ENCODE results near the gene ADNP2.
A peak's percentile ranks its signal among the peaks of the same experiment; 100 is the strongest.

ADNP2 gene

DNA sequence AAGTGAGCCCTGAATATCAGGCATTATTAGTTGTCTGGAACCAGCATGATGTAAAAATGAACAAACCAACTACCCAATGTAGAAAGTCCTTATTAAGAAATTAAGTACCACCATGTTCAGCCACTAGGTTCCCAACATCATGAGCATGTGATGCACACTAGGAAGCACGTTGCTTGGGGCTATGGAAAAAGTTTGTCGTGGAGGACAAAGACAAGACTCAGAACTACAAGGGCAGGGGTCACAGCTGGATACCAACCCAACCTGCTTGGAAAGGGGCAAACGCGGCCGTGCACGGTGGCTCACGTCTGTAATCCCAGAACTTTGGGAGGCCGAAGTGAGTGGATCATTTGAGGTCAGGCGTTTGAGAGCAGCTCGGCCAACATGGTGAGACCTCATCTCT, 64.0 kb downstream of the ADNP2 start:
- no peak for DNase-seq

DNA sequence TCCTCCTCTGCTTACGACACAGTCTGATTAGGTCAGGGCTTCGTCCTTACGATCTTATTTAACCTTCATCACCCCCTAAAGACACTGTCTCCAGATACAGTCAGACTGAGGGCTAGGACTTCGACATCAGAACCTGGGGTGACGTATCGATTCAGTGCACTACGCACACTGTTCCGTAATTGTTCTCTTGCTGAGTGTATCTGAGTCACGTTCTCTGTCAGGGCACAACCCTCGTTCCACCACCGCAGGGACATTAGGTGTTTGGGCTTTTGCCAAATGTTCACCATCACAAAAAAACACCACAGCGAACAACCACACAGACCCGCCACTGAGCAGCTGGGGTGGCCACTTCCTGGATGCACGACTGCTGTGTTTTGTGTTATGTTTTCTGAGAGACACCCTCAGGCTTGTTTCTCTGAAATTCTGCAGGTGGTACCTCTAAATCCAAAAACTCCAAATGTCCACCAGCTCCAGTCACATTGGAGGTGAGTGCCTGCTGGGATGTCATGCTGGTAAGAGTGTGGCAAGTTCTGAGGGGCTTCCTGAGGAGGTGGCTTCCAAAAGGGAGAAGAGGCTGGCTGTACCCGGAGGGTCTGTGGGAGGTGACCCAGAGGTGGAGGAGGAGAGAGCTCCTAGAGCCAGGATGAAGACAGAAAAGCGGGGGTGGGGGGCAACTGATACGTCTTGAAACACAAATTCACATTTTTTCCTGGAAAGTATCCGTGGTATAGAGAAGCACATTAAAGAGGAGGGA, 66.6 kb downstream of the ADNP2 start:
- DNase-seq, result peak in 1 of 2 donors; percentile 27

DNA sequence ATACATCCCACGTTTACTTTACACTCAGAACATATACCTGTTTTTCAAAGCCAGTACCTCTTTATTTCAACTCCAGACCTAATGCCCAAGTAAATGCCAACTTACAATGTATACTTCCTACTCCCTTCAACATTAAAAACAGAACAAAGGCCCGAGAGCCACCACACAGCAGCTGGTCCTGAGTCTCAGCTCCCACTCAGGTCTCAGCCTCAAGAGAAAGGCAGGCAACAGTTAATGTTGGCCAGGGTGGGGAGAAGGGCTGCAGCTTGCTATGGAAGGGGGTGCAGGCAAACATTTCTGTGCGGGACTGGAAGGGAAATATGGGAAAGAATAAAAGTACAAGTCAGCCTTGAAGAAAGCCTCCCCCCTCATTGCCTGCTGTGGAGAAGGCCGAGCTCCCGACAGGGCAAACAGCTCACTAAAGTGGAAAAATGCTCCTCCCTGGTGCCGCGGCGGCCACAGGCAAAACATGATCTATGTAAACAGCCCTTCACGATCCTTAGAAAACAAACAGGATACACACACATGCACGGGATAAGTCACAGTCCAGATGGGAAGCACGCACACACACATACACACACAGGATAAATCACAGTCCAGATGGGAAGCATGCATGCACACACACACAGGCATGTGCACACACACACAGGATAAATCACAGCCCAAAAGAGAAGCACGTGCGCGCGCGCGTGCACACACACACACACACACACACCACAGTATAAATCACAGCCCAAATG, 67.4 kb downstream of the ADNP2 start:
- DNase-seq, result no peak

DNA sequence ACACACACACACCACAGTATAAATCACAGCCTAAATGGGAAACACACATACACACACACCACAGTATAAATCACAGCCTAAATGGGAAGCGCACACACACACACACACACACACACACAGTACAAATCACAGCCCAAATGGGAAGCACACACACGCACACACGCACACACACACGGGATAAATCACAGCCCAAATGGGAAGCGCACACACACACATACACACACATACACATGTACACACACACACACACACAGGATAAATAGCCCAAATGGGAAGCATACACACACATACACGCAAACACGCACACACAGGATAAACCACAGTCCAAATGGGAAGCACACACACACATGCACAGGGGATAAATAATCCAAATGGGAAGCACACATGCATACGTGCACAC, 68.1 kb downstream of the ADNP2 start:
- DNase-seq, result no peak

DNA sequence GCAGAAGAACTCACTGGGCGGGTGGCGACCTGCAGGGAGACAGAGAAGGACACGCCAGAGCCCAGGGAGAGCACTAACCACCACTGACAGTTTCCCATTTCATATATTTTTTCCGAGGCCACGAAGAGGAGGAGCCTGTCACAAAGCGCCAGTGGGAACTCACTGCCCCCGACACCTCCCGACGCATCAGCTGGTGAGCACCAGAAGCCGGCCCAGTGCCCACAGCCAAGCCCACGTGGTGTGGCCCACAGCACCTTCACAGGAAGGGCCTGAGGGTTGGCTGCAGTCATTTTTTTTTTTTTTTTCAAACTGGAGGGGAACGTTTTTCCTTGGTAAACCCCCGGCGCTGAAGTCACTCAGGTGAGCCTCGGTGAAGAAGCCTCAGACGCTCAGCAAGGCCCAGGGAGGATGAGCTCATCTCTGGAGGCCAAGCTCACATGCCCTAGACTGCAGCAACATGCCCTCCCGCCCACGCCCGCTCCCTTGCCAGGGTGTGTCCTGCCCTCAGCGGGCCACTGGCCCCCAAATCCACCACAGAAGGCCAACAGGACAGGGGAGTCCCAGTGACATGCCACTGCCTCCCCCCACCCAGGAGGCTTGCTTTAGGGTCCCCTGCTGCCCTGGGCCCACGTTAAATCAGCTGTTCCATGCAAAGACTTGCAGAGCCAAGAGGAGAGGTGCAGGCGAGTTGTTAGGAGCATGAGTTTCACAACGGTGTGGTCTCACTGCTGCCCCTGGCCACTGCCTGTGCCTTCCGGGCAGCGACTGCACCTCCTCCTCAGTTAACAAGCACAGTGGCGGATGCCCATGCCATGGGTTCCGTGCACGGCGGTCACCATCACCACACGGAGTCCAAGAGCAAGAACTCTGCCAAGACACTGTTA, 70.1 kb downstream of the ADNP2 start:
- DNase-seq, result no peak

DNA sequence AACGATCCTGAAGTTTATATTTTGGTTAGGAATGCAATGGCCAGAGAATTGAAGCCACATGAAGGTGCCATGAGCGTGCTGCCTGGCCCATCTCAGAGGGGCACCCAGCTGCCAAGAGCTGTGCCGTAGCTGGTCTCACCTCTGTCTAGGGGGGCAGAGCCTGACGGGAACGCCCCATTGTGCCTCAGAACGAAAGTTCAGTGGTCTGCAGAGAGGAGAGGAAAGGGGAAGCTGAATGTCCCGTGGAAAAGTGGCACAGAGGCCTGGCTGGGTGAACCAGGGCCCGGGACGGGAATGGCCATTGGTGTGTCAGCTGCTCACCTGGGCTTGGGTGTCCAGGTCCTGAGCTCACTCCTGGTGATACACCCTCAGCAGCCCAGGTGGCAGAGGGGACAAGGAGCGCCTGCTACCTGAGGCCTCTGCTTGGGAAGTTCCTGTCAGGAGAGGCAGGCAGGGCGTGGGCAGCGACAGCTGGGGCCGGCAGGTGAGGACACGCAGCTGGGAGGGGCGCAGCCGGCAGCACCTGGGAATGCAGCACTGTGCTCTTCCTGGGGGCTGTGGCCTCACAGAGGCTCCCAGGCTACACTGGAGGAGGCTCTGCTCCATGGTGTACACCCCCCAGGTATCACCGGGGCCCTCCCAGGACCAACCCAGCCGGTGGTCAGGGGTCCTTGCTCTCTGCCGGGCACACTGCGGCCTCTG, 70.9 kb downstream of the ADNP2 start:
- no peak for DNase-seq

DNA sequence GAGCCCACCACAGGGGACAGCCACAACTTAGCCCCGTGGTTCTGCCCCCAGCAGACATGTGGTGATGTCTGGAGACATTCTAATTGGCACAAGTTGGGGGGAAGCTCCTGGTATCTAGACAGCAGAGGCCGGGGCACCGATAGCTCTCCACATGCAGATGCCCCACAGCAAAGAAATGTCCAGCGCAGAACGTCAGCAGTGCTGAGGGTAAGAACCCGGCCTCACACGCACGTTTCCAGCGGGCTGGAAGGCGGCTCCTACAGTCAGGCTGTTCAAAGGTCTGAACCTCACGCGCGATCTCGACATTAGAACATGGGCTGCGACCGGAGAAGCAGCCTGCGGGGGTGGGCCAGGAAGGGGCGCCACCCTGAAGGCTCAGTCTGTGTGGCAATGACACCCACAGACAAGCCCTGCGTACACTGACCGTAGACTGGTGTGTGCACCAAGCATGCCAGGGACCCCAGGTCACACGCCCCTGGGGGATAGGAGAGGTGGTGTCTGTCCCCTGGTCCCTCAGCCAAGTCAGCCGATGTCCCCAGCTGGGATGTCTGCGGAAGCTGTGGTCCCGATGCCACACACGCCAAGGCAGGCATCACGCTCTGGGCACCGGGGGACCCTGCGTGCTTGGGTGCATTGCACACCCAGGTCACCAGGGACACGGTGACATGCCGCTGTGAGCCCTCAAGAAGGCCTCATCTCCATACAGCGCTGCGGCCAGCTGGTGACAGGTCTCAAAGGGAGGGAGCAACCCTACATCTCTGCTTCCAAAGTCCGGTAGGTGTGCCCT, 71.9 kb downstream of the ADNP2 start:
- DNase-seq, result no peak

DNA sequence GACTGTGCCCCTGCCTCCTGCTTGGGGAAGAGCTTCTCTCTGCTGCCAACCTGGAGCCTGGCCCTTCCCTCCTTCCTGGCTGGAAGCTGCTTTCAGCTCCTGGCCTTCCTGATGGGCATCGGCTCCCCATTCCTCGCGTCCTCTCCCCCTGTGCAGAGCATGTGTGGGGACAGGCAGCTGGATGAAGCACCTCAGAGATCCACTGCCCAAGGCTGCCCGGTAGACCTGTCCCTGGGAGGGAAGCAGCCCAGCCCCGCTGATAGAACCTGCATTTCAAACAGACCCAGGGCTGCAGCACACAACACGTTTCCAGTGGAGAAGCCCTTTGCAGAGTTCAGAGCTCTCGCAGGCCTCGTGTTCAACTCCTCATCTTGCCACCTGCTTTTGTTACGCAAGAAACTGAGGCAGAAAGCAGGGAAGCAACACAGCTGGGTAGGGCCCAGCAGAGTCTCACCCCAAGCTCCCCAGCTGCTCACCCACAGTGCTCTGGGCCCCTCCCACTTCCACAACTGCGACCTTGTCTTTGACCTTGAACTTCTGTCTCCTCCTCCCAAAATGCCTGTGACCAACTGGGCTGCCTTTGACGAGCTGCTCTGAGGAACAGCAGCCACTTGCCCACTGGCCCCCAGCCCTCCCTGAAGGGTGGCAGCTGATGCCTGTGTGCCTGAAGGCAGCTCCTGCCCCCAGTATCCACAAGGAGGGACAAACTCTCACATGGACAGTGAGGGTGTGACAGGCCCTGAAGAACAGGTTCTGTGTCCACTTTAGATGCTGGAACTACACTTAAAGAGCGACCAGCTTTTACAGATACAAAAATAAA, 72.8 kb downstream of the ADNP2 start:
- no peak for DNase-seq

DNA sequence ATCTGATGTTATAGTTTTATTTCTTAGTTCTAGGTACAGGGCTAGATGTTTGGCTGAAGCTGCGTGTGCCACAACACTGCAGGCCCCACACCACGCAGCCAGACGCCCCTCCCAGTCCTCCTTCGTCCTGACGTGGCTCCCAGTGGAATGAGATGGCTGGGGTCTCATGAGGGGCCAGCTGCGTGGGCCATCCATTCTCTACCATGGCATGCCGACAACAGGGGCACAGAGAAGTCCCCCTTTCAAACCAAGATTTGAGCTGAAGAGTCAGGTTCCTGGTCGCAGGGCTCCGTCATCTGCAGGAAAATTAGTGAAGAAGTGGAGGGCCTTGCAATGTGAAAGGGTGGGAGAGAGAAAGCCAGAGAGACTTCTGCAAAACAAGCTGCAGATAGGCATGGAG, 73.8 kb downstream of the ADNP2 start:
- no peak for DNase-seq

DNA sequence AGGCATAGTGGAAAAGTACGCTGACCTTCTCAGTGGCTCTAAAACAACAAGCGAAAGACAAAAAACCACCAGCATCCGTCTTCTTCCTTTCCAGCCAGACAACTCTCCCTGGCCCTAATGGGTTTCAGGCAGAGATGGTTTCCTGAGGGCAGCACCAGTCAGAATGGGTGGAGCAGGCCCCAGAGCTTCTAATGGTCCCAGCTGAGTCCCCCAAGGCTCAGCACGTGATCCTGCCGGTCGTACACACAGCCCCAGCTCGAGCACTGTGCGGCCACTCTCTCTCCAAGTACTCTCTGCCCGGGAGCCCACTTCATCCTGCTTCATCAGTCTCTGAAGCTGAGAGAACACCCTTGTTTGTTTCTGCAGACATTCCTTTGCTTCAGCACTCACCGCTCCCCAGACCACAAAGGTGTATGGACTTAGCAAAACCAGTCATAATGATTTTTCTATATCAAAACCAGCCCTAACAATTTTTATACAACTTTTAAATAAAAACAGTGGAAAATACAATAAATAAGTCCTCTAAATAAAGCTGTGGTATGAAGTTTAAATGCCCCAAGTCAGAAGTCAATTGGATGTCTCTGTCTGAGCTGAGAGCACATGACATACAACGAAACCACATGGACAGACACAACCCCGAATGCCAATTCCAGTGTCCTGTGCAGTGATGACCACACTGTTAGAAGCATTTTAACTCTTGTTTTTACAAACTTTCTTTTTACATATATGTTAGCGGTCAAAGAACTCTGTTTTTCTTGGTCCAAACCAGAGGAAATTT, 74.4 kb downstream of the ADNP2 start:
- DNase-seq, result no peak

DNA sequence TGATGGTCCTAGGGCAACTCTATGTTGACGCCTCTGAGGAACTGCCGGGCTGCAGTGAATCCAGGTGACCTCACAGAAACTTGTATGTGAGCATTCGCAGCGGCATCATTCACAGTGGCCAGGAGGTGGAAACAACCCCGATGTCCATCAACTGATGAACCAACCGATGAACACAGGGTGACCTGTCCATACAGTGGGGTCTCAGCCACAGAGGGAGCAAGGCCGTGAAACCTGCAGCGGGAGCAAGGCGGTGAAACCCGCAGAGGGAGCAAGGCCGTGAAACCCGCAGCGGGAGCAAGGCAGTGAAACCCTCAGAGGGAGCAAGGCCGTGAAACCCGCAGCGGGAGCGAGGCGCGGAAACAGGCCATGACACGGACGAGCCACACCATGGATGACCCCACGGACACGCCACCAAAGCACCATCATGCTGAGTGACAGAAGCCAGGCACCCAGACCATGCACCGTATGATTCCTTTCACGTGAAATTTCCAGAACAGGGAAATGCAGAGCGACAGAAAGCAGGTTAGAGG, 75.2 kb downstream of the ADNP2 start:
- no peak for DNase-seq

DNA sequence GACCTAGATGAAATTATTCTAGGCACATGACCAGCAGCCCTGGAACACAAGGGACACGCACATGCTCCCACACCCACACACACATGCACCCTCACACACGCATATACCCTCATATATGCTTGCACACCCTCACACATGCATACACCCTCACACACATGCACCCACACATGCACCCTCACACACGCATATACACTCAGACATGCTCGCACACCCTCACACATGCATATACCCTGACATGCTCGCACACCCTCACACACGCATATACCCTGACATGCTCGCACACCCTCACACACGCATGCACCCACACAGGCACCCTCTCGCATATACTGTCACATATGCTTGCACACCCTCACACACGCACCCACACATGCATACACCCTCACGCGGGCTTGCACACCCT, 76.5 kb downstream of the ADNP2 start:
- no peak for DNase-seq

DNA sequence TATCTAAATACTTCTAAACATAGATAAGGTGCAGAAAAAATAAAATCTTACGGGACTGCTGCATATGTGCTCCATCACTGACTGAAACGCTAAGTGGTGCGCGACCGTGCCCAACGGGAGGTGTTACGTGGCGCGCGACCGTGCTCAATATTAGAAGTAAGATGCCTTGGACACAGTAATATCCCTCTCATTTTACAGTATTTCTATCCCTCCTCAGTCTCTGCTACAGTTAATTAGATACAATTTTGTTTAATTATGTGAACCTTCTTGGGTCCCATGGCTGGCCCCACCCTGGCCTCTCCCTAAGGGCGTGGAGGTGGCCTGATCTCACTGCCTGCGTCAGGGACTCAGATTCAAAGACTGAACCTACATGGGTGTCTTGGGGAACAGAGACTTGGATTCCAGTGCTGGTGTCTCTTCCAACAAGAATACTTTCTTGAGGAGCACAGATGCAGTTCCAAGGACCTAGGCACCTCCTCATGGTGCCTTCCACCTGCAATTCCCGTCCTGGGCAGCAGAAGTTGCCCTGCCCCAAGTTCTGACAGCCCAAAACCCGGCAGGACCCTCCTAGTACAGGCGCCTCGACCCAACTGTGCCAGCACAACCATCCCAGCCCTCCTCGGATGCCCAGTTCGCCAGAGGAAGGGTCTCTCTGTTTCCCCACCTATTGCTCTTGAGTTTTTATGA, 79.0 kb downstream of the ADNP2 start:
- DNase-seq, result no peak

DNA sequence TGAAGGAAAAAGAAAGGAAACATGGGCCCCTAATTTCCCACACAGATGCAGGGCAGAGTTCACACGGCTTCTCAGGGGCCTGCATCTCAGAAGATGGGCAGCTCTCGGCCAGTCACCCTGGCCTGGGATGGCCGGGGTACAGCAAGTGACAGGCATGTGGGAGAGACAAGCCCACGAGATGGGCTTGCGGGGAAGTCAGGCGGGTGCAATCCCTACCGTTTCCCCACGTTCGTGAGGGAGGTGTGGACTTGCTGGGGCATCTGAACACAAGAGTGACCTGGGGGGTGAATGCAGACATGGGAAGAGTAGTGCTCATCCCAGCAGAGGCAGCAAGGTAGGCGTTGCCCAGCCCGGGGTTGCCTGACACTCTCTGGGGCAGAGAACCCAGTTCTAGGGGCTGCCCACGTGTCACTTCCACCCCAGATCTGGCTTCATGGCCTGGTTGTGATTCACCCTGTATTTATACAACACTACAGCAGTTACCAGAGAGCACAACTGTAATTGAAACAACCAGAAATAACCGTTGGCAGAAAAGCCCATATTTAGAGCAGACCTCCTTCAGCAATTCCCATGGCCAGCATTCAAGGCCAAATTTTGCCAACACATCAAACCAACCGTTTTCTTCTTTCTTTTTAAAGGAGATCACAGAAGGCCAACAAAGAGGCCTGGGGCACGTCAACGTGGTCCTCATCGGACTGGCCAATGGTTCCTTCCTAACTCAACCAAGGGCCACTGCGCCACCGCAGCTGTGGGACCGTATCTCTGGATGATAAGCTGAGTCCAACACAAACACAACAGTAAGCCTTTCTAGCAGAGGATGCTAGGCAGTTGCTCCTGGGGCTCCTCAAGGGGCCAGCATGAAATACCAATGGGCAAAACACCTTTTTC, 79.8 kb downstream of the ADNP2 start:
- DNase-seq, result no peak

DNA sequence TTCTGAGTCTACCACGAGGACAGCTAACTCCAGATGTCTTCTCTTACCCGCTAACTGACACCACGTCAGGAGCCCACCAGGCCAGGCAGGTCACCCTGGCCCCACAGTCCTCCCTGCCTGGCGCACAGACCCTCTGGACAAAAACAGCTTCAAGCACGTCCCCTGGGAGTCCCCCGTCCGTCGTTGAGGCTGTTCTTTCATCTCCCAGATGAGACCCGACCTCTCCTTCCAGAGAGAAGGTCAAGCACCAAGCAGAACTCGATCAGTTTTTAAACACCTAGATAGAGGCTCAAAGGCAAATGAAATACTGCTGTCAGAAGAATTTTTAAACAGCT, 80.4 kb downstream of the ADNP2 start:
- no peak for DNase-seq

All from stimulated activated CD4-positive, alpha-beta T cell treated with anti-CD3 and anti-CD28 coated beads, Interleukin-2, amount 100 ng/mL, for 24 hours (primary cell).